Retinal pigment epithelial cell (primary cell): Measurements from ENCODE around the gene MME.
"Not testable (repeated sequence)": the region's sequence is repeated elsewhere in the genome, so short reads cannot be mapped to it uniquely, and the experiment has no call there.

Experiments
- DNase-seq: peaks from one replicate; pipeline ENCODE4 v3.0.0-alpha.2; 2010; ENCODE audit warnings: low read depth
- H3K4me3 ChIP-seq: 2 replicates; pipeline ENCODE4 v1.5.1; 2011; ENCODE audit warnings: mild to moderate bottlenecking, low read length, control low read depth, moderate library complexity
- CTCF ChIP-seq: conservative IDR thresholded peaks from 2 replicates; pipeline ENCODE4 v1.5.1; 2011; ENCODE audit warnings: low read depth, low read length, control low read depth, inconsistent platforms

Gene MME

GRCh38 chr3:155211940-155212339 is 131.8 kb downstream of the MME start:
- no peak overlapping the region for H3K4me3 ChIP-seq
- no peak for TF ChIP-seq CTCF
- DNase-seq, result no peak

GRCh38 chr3:155216007-155216406 is 135.9 kb downstream of the MME start:
- DNase-seq, H3K4me3 ChIP-seq: not testable (repeated sequence)

- no peak overlapping the region for H3K4me3 ChIP-seq
- DNase-seq, result no peak
- no peak for TF ChIP-seq CTCF
These were observed 137.5 kb downstream of the MME start for GRCh38 chr3:155217591-155217990.

- no peak overlapping the region for H3K4me3 ChIP-seq
- TF ChIP-seq CTCF, result no peak
- DNase-seq, result no peak
These were observed 138.3 kb downstream of the MME start for GRCh38 chr3:155218462-155218861.

- DNase-seq, result no peak
- TF ChIP-seq CTCF, result no peak
- H3K4me3 ChIP-seq, result no peak overlapping the region
These were observed 139.0 kb downstream of the MME start for GRCh38 chr3:155219106-155219505.

- TF ChIP-seq CTCF, result no peak
- H3K4me3 ChIP-seq, result no peak overlapping the region
- no peak for DNase-seq
These were observed 145.3 kb downstream of the MME start for GRCh38 chr3:155225417-155225816.

GRCh38 chr3:155227141-155227540 is 147.0 kb downstream of the MME start:
- no peak for DNase-seq
- H3K4me3 ChIP-seq, result no peak overlapping the region
- no peak for TF ChIP-seq CTCF

- no peak for TF ChIP-seq CTCF
- DNase-seq, result no peak
- H3K4me3 ChIP-seq, result no peak overlapping the region
These were observed 148.6 kb downstream of the MME start for GRCh38 chr3:155228676-155229075.
